ENCODE data around the gene PPP1R26.

- no peak for TF ChIP-seq CTCF (conservative IDR thresholded peaks at IDR 0.05)
- TF ChIP-seq EZH2 (IDR thresholded peaks at IDR 0.05; ENCODE audit: low read depth) = no peak
Measured at GRCh38 chr9:135530146-135530545, 50.6 kb downstream of the PPP1R26 start.

Data from PC-9 (cell line).